Measurements from ENCODE around the gene DMRT2. TPM values are rescaled to one million over a fixed set of nuclear protein-coding genes. Genes with fewer than 3 reads are reported as not detected.

DMRT2 gene
- total and polyA plus RNA-seq, 12 donors, result 0.03 to 0.30 (median 0.23) TPM; not detected in 5

DNA sequence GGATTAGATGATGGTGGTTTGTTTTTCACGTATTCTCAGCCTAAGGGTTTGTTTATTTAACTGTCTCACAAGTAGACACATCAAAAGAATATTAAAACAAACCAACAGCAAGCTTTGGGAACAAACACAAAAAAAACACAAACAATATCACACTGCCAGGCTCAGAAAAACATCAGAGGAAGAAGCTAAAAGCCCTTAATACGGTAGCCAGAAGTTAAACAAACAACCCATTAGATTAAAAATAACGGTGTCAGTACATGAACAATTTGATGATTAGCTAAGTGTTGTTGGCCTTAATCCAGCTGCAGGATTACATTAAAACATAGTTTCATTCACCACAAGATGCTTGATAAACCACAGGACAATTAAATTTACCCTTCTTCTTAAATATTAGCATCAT, 15.9 kb upstream of the DMRT2 start:
- ATAC-seq, result no peak
- Histone ChIP-seq H3K27ac (no peak overlapping the region), H3K4me3 (no peak overlapping the region), H3K27me3 (peaks cover 0 to 90% (median 81%) of the 10 kb centered on the region in 7 donors), H3K36me3 (no peaks in the 10 kb centered on the region), H3K9me3 (no peaks in the 10 kb centered on the region), H3K4me1 (no peaks in the 10 kb centered on the region)
- TF ChIP-seq, protein P1, sequence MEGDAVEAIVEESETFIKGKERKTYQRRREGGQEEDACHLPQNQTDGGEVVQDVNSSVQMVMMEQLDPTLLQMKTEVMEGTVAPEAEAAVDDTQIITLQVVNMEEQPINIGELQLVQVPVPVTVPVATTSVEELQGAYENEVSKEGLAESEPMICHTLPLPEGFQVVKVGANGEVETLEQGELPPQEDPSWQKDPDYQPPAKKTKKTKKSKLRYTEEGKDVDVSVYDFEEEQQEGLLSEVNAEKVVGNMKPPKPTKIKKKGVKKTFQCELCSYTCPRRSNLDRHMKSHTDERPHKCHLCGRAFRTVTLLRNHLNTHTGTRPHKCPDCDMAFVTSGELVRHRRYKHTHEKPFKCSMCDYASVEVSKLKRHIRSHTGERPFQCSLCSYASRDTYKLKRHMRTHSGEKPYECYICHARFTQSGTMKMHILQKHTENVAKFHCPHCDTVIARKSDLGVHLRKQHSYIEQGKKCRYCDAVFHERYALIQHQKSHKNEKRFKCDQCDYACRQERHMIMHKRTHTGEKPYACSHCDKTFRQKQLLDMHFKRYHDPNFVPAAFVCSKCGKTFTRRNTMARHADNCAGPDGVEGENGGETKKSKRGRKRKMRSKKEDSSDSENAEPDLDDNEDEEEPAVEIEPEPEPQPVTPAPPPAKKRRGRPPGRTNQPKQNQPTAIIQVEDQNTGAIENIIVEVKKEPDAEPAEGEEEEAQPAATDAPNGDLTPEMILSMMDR (IDR thresholded peaks at IDR 0.05), result no peak
- DNase-seq, result no peak
- WGBS, 2 donors, result 21 to 22% methylated on average over 3 of the region's 3 CpGs
- intact Hi-C loops (cut with DNase I), result no loop called here

DNA sequence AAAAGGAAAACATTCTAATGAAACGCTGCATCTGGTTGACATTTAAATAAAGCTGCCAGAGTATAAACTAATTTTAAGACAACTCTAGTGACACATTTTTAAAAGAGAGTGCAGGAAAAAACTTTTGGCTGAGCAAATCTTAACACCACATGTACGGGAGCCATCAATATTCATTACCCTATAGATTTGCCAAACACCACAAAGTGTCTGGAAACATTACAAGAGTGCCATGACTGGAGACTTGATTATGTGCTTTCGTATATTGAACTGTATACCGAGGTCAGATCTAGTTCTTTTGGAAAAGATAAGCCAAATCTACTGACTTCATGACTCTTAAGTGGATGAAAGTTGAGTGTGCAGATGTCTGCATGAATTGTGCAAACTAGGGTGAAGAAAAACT, 10.6 kb upstream of the DMRT2 start:
- no peak for ATAC-seq
- Histone ChIP-seq H3K4me1 (peaks cover 0 to 9% (median 4%) of the 10 kb centered on the region in 9 donors), H3K4me3 (no peak overlapping the region), H3K27me3 (peaks cover 19 to 95% (median 91%) of the 10 kb centered on the region in 7 donors), H3K27ac (no peak overlapping the region), H3K36me3 (no peaks in the 10 kb centered on the region), H3K9me3 (no peaks in the 10 kb centered on the region)
- no peak for DNase-seq
- 61 to 69% methylated on average over 4 of the region's 4 CpGs for WGBS, 2 donors
- intact Hi-C loops (cut with DNase I), result loop anchor here in 1 of 10 donors (5.0 kb wide), 1 partner anchor 97 kb away; no protein-coding TSS in a partner anchor
- TF ChIP-seq, protein P1 (IDR thresholded peaks at IDR 0.05), result no peak

DNA sequence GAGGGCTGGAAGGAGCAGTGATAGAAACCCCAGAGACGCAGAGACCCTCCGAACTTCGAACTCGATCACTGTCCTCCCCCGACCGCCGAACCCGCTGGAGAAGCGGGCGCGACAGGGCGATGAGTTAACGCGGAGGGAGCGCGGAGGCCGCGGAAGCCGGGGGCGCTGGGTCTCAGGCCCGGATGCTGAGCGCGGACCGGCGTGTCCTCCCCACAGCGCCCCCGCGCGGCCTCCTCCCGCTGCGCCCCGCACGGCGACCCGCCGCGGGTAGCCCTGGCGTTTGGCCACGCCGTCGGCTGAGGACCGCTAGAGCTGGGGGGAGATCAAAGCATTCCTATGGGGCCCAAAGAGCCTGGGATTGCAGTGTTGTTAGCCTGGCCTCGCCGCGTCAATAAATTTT, 7.7 kb upstream of the DMRT2 start:
- DNase-seq (no peak), ATAC-seq (peak in 1 of 8 donors; percentile 32)
- H3K27ac ChIP-seq, result no peak overlapping the region
- peaks cover 43 to 100% (median 100%) of the 10 kb centered on the region in 7 donors for H3K27me3 ChIP-seq
- H3K4me3 ChIP-seq, result peak overlapping the region in 7 of 10 donors; percentile 4 to 29 (median 24)
- intact Hi-C loops (cut with DNase I), result loop anchor here in 1 of 10 donors (10.0 kb wide), 1 partner anchor 68 kb away; the partner anchor contains the start of gene DMRT3
- peaks cover 0 to 28% (median 9%) of the 10 kb centered on the region in 9 donors for H3K4me1 ChIP-seq
- H3K9me3 ChIP-seq, result no peaks in the 10 kb centered on the region
- WGBS, 2 donors, result 1 to 3% methylated on average over 45 of the region's 45 CpGs
- no peaks in the 10 kb centered on the region for H3K36me3 ChIP-seq
- TF ChIP-seq, protein P1 (IDR thresholded peaks at IDR 0.05), result peak in 6 of 9 donors; percentile 20 to 47 (median 38)

DNA sequence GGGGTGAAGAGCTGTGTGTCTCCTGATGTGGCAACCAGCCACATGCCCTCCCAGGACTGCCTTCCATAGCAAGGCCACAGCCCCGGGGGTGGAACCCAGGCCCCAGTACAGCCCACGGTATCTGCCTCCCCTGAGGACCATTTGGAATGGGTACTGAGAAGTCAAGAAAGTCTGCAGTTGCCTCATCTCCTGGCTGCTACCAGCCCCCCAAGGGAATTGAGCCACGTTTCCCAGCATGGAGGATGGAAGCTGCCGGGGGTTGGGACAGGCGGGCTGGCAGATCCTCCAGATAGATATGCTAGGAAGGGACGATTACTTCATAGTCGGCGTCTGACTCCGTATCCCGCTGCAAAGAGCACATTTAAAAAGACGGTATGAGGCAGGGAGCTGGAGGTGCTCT, 5.5 kb upstream of the DMRT2 start:
- Histone ChIP-seq H3K27ac (no peak overlapping the region), H3K9me3 (no peaks in the 10 kb centered on the region), H3K27me3 (peaks cover 43 to 100% (median 100%) of the 10 kb centered on the region in 7 donors), H3K4me1 (peaks cover 0 to 46% (median 19%) of the 10 kb centered on the region in 9 donors), H3K4me3 (no peak overlapping the region), H3K36me3 (no peaks in the 10 kb centered on the region)
- TF ChIP-seq, protein P1 (IDR thresholded peaks at IDR 0.05), result no peak
- intact Hi-C loops (cut with DNase I), result loop anchor here in 1 of 10 donors (10.0 kb wide), 1 partner anchor 70 kb away; the partner anchor contains the start of gene DMRT3
- 9 to 12% methylated on average over 11 of the region's 11 CpGs for WGBS, 2 donors
- ATAC-seq, result peak in 3 of 8 donors; percentile 20 to 56 (median 48)
- DNase-seq, result peak in 1 of 2 donors; percentile 40
